Body of pancreas (tissue), 4 donors: Measurements from ENCODE around the gene NXF1. TPM values are rescaled to one million over a fixed set of nuclear protein-coding genes. Genes with fewer than 3 reads are reported as not detected.
A peak's percentile ranks its signal among the peaks of the same experiment; 100 is the strongest.
"Not testable (repeated sequence)": the region's sequence is repeated elsewhere in the genome, so short reads cannot be mapped to it uniquely, and the experiment has no call there.

Experiments
- ATAC-seq: fragments of 150-250 bp; one replicate; pipeline ENCODE4 v1.9.1; 2016
- DNase-seq, 4 donors: peaks; one replicate each; pipeline ENCODE4 v3.0.0-alpha.2; 2019
- H3K27ac ChIP-seq, 4 donors: fragments of 200-600 bp; sonication (generic); 1 replicate in 3 of 4; 2 replicates in 1 of 4; pipeline versions ENCODE4 v1.5.1 to v1.6.1; 2016 to 2019; ENCODE audit warnings: mild to moderate bottlenecking in 1 of 4, mixed read lengths in 1 of 4, moderate library complexity in 1 of 4
- H3K27me3 ChIP-seq, 2 donors: fragments of 200-600 bp; sonication (generic); one replicate each; pipeline ENCODE4 v1.6.0; 2016; ENCODE audit warnings: mild to moderate bottlenecking in 1 of 2
- H3K36me3 ChIP-seq, 2 donors: fragments of 200-600 bp; sonication (generic); replicated peaks in 1 of 2; 2 replicates each; pipeline ENCODE4 v1.5.1; 2016; ENCODE audit warnings: low read depth in 2 of 2; ENCODE audit not compliant: insufficient read depth in 1 of 2
- H3K4me1 ChIP-seq: fragments of 200-600 bp; sonication (generic); one replicate; pipeline ENCODE4 v1.6.0; 2016
- H3K4me3 ChIP-seq, 2 donors: fragments of 200-600 bp; sonication (generic); 1 replicate in 1 of 2; 2 replicates in 1 of 2; pipeline ENCODE4 v1.5.1; 2016 to 2019
- H3K9me3 ChIP-seq, 3 donors: fragments of 200-600 bp; sonication (generic); 1 replicate in 2 of 3; 2 replicates in 1 of 3; pipeline ENCODE4 v1.5.1; 2016
- POLR2A ChIP-seq, 3 donors: fragments of 450-650 bp; IDR thresholded peaks; one replicate each; pipeline ENCODE4 v1.6.1; 2016; ENCODE audit warnings: antibody characterized with exemption in 3 of 3, mild to moderate bottlenecking in 2 of 3
- WGBS, 2 donors: methylation state at CpG; one replicate each; pipeline ENCODE4 v1.1.5; 2017; 5-methylcytosine and 5-hydroxymethylcytosine counted together
- intact Hi-C: fragments of 100-400 bp; cut with DNase I; formaldehyde crosslinking; loops from one replicate; pipeline ENCODE4 v1.15.1; 2023
- total RNA-seq, 2 donors: library from RNA; depleted of rRNA; stranded (reverse); fragments of >200 nt; gene quantifications; one replicate each; pipeline ENCODE4 v1.1.0, GENCODE V29; 2016
- TF ChIP-seq, protein P1 (sequence below), 7 experiments: fragments of 450-650 bp in 4 of 7; fragments of 200-600 bp in 3 of 7; sonication (generic) in 3 of 7; IDR thresholded peaks; one replicate each; pipeline ENCODE4 v1.5.1; 2016 to 2019; ENCODE audit warnings: antibody characterized with exemption in 7 of 7

NXF1 gene
- total RNA-seq, 2 donors from 2014 or later, result 49.8 to 108 TPM

DNA sequence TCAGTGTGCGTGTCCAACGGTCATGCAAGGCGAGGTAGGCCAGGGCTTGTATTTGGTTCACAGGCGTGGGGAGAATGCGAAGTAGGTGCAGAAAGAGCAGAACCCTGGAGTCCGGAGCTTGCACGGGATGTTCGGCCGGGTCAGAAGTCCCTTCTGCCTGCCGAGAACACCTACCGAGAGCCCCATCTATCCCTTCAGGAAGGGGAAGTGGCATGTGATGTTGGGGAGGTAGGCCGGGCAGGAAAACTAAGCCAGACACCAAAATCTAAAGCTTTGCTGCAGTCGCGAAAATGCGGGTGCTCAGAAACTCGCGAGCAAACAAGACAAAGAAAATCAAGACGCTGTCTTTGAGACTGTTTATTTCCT is 34.5 kb downstream of the NXF1 start:
- DNase-seq (peak; percentile 22 to 31 (median 24)), ATAC-seq (peak; percentile 2)
- 0 to 1% methylated on average over 18 of the region's 18 CpGs for WGBS, 2 donors
- H3K4me1 ChIP-seq, result peaks cover 39% of the 10 kb centered on the region
- H3K27me3 ChIP-seq, result no peaks in the 10 kb centered on the region
- H3K4me3 ChIP-seq, result peak overlapping the region in 1 of 2 donors; percentile 13
- intact Hi-C loops, result no loop called here
- H3K27ac ChIP-seq, result peak overlapping the region; percentile 91 to 98 (median 98)
- no peaks in the 10 kb centered on the region for H3K9me3 ChIP-seq
- TF ChIP-seq POLR2A (IDR thresholded peaks at IDR 0.05), result no peak
- TF ChIP-seq, protein P1, sequence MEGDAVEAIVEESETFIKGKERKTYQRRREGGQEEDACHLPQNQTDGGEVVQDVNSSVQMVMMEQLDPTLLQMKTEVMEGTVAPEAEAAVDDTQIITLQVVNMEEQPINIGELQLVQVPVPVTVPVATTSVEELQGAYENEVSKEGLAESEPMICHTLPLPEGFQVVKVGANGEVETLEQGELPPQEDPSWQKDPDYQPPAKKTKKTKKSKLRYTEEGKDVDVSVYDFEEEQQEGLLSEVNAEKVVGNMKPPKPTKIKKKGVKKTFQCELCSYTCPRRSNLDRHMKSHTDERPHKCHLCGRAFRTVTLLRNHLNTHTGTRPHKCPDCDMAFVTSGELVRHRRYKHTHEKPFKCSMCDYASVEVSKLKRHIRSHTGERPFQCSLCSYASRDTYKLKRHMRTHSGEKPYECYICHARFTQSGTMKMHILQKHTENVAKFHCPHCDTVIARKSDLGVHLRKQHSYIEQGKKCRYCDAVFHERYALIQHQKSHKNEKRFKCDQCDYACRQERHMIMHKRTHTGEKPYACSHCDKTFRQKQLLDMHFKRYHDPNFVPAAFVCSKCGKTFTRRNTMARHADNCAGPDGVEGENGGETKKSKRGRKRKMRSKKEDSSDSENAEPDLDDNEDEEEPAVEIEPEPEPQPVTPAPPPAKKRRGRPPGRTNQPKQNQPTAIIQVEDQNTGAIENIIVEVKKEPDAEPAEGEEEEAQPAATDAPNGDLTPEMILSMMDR (IDR thresholded peaks at IDR 0.05), result no peak
- peaks cover 0 to 12% of the 10 kb centered on the region in 2 donors for H3K36me3 ChIP-seq

DNA sequence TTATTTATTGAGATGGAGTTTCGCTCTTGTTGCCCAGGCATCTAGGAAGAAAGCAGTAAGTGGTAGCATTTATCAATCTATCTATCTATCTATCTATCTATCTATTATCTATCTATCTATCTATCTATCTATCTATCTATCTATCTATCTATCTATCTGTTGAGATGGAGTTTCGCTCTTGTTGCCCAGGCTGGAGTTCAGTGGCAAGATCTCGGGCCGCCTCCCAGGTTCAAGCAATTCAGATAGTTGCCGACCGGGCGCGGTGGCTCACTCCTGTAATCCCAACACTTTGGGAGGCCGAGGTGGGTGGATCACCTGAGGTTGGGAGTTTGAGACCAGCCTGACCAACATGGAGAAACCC is 44.4 kb downstream of the NXF1 start:
- Histone ChIP-seq H3K4me1 (peaks cover 10% of the 10 kb centered on the region), H3K27ac (peak overlapping the region in 3 of 4 donors; percentile 50 to 87 (median 77))
- H3K27me3 ChIP-seq, H3K36me3 ChIP-seq, ATAC-seq, intact Hi-C loops, H3K9me3 ChIP-seq, H3K4me3 ChIP-seq, DNase-seq: not testable (repeated sequence)
- 27 to 29% methylated on average over 9 of the region's 9 CpGs for WGBS, 2 donors

DNA sequence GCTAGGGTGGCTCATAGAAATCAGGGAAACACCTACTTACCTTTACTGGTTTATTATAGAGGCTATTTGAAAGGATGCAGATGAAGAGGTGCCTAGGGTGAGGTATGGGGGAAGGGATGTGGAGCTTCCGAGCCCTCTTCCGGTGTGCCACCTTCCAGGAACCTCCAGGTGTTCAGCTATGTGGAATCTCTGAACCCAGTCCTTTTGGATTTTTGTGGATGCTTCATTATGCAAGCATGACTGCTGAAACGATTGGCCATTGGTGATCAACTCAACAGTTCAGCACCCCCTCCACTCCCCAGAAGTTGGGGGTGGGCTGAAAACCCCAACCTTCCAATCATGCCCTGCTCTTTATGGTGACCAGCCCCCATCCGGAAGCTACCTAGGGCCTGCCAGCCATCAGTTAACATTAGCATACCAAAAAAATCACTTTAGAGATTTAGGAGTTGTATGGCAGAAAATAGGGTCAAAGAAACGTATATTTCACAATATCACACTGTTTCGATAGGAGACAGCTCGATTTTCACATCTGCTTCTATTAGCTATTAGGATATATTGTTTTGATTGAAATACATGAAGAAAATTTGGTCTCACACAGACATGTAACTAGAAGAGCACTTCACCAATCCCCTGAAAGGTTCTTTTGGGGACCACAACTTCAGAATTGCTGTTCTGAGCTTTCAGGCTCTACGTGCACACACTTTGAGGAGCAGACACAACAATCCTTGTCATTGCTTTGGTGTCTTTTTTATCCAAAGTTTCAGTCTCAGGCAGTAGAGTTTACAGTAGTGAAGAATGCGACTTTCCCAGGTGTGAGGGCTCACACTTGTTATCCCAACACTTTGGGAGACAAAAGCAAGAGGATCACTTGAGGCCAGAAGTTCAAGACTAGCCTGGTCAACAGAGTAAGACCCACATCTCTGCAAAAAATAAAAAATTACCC is 47.1 kb downstream of the NXF1 start:
- Histone ChIP-seq H3K36me3 (no peaks in the 10 kb centered on the region), H3K4me3 (no peak overlapping the region), H3K4me1 (peaks cover 21% of the 10 kb centered on the region), H3K9me3 (no peaks in the 10 kb centered on the region), H3K27ac (no peak overlapping the region), H3K27me3 (no peaks in the 10 kb centered on the region)
- TF ChIP-seq, protein P1 (IDR thresholded peaks at IDR 0.05), result no peak
- TF ChIP-seq POLR2A (IDR thresholded peaks at IDR 0.05), result no peak
- ATAC-seq (no peak), DNase-seq (no peak)
- WGBS, 2 donors, result 68 to 70% methylated on average over 9 of the region's 9 CpGs
- intact Hi-C loops, result no loop called here

DNA sequence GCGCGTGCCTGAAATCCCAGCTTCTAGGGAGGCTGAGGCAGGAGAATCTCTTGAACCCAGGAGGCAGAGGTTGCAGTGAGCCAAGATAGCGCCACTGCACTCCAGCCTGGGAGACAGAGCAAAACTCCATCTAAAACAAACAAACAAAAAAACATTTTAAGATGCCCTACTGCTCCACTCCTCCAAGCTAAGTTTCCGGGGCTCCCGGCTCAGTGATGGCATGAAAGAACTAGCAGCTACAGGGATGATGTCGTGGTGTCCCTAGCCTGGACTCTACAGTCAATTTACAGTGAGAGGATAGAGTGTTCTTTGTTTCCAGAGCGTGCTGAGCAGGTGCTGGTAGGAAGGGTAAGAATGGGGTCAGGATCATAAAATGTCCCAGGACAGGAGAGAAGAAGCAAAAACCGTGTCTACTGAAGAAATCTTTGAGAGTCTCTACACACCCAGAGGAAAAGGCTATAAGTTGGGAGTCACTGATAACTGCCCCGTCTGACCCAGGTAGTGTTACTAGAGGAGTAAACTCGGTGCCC is 50.1 kb downstream of the NXF1 start:
- Histone ChIP-seq H3K4me1 (peaks cover 40% of the 10 kb centered on the region), H3K27me3 (no peaks in the 10 kb centered on the region), H3K27ac (no peak overlapping the region), H3K4me3 (no peak overlapping the region), H3K36me3 (no peaks in the 10 kb centered on the region), H3K9me3 (no peaks in the 10 kb centered on the region)
- 72% methylated on average over 9 to 10 of the region's 10 CpGs for WGBS, 2 donors
- TF ChIP-seq POLR2A (IDR thresholded peaks at IDR 0.05), result no peak
- TF ChIP-seq, protein P1 (IDR thresholded peaks at IDR 0.05), result no peak
- intact Hi-C loops, result no loop called here
- no peak for ATAC-seq
- DNase-seq, result no peak

DNA sequence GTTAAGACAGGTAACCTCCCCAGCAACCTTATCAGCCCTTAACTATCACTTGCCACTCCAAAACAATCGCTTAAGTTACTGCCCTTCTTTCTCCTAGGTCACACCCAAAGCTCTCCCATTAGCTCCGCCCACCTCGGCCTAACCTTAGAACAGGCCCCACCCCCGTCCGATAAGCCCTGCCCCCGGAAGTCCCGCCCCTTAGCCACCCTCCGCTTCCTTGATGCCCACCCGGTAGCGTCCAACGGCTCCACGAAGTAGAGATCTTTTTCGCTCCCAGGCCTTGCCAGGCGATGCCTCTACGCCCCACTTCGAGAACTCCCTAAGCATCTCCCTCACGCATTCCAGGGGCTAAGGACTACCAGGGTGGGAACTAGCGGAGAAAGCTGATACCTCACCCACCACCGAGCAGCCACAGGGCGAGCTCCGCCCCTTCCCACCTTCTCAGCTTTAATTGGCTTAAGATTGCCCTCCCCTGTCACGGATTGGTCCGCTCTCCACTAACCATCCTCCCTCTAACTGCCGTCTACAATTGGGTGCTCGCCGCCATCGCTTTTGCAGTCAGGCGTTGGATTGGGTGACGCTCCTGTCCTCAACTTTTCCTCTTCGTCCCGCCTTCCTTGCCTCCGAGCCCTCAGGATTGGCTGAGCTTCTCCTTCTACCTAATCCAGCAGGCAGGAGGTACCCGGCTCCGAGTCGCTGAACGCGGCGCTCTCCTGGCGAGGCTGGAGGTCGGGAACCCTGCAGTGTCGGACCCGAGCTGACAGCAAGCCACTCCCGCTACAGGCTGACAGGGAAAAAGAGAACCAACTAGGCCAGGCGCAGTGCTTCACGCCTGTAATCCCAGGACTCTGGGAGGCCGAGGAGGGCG is 51.3 kb downstream of the NXF1 start, which contains the start of gene ZBTB3:
Gene ZBTB3 (minus strand): TSS at position 425 of the 868 bp plus-strand sequence. CDS start 496 bp downstream, outside the sequence.
- H3K4me1 ChIP-seq, result peaks cover 43% of the 10 kb centered on the region

More for the DNA sequence above, 51.3 kb downstream of the NXF1 start, which contains the start of gene ZBTB3:
- intact Hi-C loops, result no loop called here
- Histone ChIP-seq H3K9me3 (no peaks in the 10 kb centered on the region), H3K4me3 (peak within 1 kb of the TSS; percentile 11 to 57), H3K27me3 (no peaks in the 10 kb centered on the region), H3K27ac (peak within 1 kb of the TSS; percentile 82 to 98 (median 92)), H3K36me3 (no peaks in the 10 kb centered on the region)
- DNase-seq (peak; percentile 98 to 99 (median 98)), ATAC-seq (peak; percentile 96)
- peak; percentile 40 to 94 (median 83) for TF ChIP-seq POLR2A (IDR thresholded peaks at IDR 0.05)
- TF ChIP-seq, protein P1 (IDR thresholded peaks at IDR 0.05), result peak in 3 of 7 experiments; percentile 34 to 58 (median 36)
- 0% methylated on average over 31 to 47 of the region's 47 CpGs for WGBS, 2 donors
